ENCODE results near the gene MAD2L2. TPM values are rescaled to one million over a fixed set of nuclear protein-coding genes. Genes with fewer than 3 reads are reported as not detected.

Gene MAD2L2
- total RNA-seq, 4 donors from 2014 or later: 19.4 to 43.7 (median 24.3) TPM

GRCh38 chr1:11653101-11653860 lies 27.7 kb downstream of the MAD2L2 start:
- ATAC-seq: no peak
- Histone ChIP-seq H3K4me1 (peaks cover 5 to 54% (median 23%) of the 10 kb centered on the region in 3 donors), H3K9me3 (no peaks in the 10 kb centered on the region), H3K4me3 (peak overlapping the region in 1 of 2 donors; percentile 89), H3K27me3 (peaks cover 27% of the 10 kb centered on the region), H3K27ac (peak overlapping the region in 3 of 4 donors; percentile 70 to 84 (median 74)), H3K36me3 (peaks cover 0 to 21% of the 10 kb centered on the region in 2 donors)
- TF ChIP-seq POLR2AphosphoS5 (IDR thresholded peaks at IDR 0.05) (no peak), EP300 (IDR thresholded peaks at IDR 0.05) (no peak), CTCF (IDR thresholded peaks at IDR 0.05) (no peak), POLR2A (IDR thresholded peaks at IDR 0.05) (no peak)
- WGBS, 2 donors (ENCODE audit: low coverage in 1 of 2): 72 to 74% methylated on average over 4 to 5 of the region's 17 CpGs

- TF ChIP-seq POLR2A (IDR thresholded peaks at IDR 0.05) (no peak), POLR2AphosphoS5 (IDR thresholded peaks at IDR 0.05) (no peak), CTCF (IDR thresholded peaks at IDR 0.05) (no peak), EP300 (IDR thresholded peaks at IDR 0.05) (no peak)
- WGBS, 2 donors (ENCODE audit: low coverage in 1 of 2): 65 to 82% methylated on average over 2 to 6 of the region's 11 CpGs
- Histone ChIP-seq H3K9me3 (no peaks in the 10 kb centered on the region), H3K27me3 (peaks cover 33% of the 10 kb centered on the region), H3K4me3 (no peak overlapping the region), H3K27ac (no peak overlapping the region), H3K4me1 (peaks cover 5 to 62% (median 26%) of the 10 kb centered on the region in 3 donors), H3K36me3 (peaks cover 0 to 14% of the 10 kb centered on the region in 2 donors)
- ATAC-seq: no peak
Measured at GRCh38 chr1:11652203-11652780, 28.7 kb downstream of the MAD2L2 start.

- 93 to 100% methylated on average over 1 to 2 of the region's 4 CpGs for WGBS, 2 donors (ENCODE audit: low coverage in 1 of 2)
- H3K4me1 ChIP-seq: peaks cover 5 to 61% (median 26%) of the 10 kb centered on the region in 3 donors
- peaks cover 44% of the 10 kb centered on the region for H3K27me3 ChIP-seq
- H3K9me3 ChIP-seq: no peaks in the 10 kb centered on the region
- H3K4me3 ChIP-seq: no peak overlapping the region
- no peak for ATAC-seq
- H3K27ac ChIP-seq: no peak overlapping the region
- TF ChIP-seq CTCF (IDR thresholded peaks at IDR 0.05): no peak
- no peak for TF ChIP-seq EP300 (IDR thresholded peaks at IDR 0.05)
- TF ChIP-seq POLR2A (IDR thresholded peaks at IDR 0.05): no peak
- TF ChIP-seq POLR2AphosphoS5 (IDR thresholded peaks at IDR 0.05): no peak
- peaks cover 0 to 1% of the 10 kb centered on the region in 2 donors for H3K36me3 ChIP-seq
Measured at GRCh38 chr1:11651017-11651416, 29.9 kb downstream of the MAD2L2 start.

- no peaks in the 10 kb centered on the region for H3K36me3 ChIP-seq
- 10% methylated on average over 4 of the region's 47 CpGs; no CpG with 5 or more reads in 1 of the 2 donors for WGBS, 2 donors (ENCODE audit: low coverage in 1 of 2)
- H3K4me1 ChIP-seq: peaks cover 3 to 55% (median 21%) of the 10 kb centered on the region in 3 donors
- H3K4me3 ChIP-seq: peak overlapping the region in 1 of 2 donors; percentile 22
- no peak for TF ChIP-seq POLR2A (IDR thresholded peaks at IDR 0.05)
- peak in 3 of 4 experiments; percentile 78 to 91 (median 87) for TF ChIP-seq CTCF (IDR thresholded peaks at IDR 0.05)
- TF ChIP-seq POLR2AphosphoS5 (IDR thresholded peaks at IDR 0.05): peak; percentile 17
- peak; percentile 61 for ATAC-seq
- H3K27me3 ChIP-seq: peaks cover 47% of the 10 kb centered on the region
- no peak overlapping the region for H3K27ac ChIP-seq
- H3K9me3 ChIP-seq: no peaks in the 10 kb centered on the region
Measured at GRCh38 chr1:11650331-11650991, 30.5 kb downstream of the MAD2L2 start.
